ENCODE measurements around the gene ITGAE.
"Not testable (repeated sequence)": the region's sequence is repeated elsewhere in the genome, so short reads cannot be mapped to it uniquely, and the experiment has no call there.

- not testable (repeated sequence) for TF ChIP-seq CTCF, POLR2A (IDR thresholded peaks at IDR 0.05)
Observed at GRCh38 chr17:3734911-3735276, 66.1 kb downstream of the ITGAE start.
